Astrocyte of the spinal cord (primary cell): Measurements from ENCODE around the gene NUP50.

Experiments used
- DNase-seq: peaks from one replicate; pipeline ENCODE4 v3.0.0; 2011; ENCODE audit warnings: low read depth, low spot score
- H3K4me3 ChIP-seq: 2 replicates; pipeline ENCODE4 v1.5.1; 2011; ENCODE audit warnings: low read depth, mild to moderate bottlenecking, low read length, moderate library complexity
- in situ Hi-C: cut with HindIII; loops from 2 replicates; pipeline ENCODE4 v1.10.0; 2017; ENCODE audit warnings: low sequenced_read_pairs
- TF ChIP-seq, protein P1 (sequence below): IDR thresholded peaks from 2 replicates; pipeline ENCODE4 v1.5.1; 2012; ENCODE audit warnings: low read depth, mild to moderate bottlenecking, low read length, inconsistent platforms

NUP50 gene

DNA sequence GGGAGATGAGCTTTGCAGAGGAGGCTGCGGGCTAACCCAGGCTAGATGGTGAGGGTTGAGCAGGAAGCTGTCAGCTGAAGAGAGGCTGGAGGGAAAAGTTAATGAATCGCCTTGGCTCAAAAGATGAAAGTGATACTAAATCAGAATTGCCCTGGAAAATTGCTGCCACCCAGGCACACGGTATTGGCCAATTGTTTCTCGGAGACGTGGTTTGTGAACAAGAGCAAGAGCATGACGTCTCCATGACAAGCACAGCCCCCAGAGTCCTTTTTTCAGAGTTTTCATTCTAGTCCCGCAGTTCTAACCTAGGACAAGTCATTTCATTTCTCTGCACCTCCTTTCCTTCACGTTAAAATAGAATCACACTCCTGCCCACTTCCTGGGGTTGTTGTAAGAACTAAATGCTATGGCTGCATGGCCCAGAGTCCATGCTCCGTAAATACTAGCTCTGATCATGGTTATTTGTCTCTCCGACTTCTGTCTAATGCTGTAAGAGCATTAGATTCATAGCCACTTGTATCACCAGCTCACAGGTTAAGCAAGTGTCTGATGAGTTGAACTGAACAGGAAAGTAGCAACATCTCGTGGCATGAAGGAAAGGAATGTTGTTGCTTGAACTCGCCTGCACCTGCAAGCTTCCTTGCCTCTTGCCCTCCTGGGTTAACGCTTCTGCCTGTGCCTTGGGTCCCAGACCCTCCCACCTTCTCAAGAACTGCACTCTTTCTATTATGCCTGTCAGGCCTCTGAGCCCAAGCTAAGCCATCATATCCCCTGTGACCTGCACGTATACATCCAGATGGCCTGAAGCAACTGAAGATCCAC lies 33.8 kb upstream of the NUP50 start:
- in situ Hi-C loops = no loop called here
- H3K4me3 ChIP-seq = no peak overlapping the region
- DNase-seq = no peak
- TF ChIP-seq, protein P1, sequence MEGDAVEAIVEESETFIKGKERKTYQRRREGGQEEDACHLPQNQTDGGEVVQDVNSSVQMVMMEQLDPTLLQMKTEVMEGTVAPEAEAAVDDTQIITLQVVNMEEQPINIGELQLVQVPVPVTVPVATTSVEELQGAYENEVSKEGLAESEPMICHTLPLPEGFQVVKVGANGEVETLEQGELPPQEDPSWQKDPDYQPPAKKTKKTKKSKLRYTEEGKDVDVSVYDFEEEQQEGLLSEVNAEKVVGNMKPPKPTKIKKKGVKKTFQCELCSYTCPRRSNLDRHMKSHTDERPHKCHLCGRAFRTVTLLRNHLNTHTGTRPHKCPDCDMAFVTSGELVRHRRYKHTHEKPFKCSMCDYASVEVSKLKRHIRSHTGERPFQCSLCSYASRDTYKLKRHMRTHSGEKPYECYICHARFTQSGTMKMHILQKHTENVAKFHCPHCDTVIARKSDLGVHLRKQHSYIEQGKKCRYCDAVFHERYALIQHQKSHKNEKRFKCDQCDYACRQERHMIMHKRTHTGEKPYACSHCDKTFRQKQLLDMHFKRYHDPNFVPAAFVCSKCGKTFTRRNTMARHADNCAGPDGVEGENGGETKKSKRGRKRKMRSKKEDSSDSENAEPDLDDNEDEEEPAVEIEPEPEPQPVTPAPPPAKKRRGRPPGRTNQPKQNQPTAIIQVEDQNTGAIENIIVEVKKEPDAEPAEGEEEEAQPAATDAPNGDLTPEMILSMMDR = no peak

DNA sequence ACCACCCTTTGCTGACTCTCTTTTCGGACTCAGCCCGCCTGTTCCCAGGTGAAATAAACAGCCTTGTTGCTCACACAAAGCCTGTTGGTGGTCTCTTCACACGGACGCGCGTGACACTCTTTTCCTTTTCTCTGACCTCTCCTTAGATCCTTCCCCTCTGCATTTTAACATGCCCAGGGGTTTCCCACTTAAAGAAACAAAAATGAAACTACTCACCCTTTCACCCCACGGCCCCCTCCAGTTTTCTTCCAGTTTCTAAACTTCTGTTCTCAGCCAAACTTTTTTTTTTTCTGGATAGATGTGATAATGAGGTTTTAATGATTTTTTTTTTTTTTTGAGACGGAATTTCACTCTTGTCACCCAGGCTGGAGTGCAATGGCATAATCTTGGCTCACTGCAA lies 32.8 kb upstream of the NUP50 start:
- no peak overlapping the region for H3K4me3 ChIP-seq
- in situ Hi-C loops = no loop called here
- no peak for DNase-seq
- TF ChIP-seq, protein P1 = no peak

DNA sequence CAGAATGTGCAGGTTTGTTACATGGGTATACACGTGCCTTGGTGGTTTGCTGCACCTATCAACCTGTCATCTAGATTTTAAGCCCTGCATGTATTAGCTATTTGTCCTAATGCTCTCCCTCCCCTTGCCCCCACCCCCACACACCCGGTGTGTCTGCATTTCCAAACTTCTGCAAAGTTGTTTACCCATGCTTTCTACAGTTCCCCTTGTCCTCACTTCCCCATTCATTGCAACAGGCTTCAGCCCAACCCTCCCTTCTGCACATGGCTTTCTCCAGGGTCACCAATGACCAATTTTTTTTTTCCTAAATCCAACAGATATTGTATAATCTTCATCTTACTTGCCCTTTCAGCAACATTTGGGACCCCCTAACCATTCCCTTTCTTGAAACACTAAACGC lies 32.0 kb upstream of the NUP50 start:
- in situ Hi-C loops = no loop called here
- H3K4me3 ChIP-seq = no peak overlapping the region
- TF ChIP-seq, protein P1 = no peak
- no peak for DNase-seq

DNA sequence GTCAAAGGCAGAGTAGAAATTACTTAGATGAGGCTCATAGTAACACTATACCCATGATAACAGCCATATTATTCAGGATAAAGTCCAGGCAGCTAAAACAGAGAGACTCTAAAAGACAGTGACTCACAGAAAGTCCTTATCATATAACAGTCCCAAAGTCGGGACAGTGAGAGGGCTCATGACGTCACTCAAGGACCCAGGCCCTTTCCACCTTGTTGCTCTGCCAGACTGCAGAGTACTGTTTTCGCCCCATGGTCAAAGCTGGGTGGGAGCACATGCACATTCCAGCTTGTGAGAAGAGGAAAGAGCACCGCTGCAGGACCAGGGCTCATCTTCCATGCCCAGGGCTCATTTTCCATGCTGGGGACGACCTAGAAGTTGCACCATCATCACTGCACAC lies 29.4 kb upstream of the NUP50 start:
- no peak overlapping the region for H3K4me3 ChIP-seq
- no peak for DNase-seq
- TF ChIP-seq, protein P1 = no peak
- in situ Hi-C loops = no loop called here

DNA sequence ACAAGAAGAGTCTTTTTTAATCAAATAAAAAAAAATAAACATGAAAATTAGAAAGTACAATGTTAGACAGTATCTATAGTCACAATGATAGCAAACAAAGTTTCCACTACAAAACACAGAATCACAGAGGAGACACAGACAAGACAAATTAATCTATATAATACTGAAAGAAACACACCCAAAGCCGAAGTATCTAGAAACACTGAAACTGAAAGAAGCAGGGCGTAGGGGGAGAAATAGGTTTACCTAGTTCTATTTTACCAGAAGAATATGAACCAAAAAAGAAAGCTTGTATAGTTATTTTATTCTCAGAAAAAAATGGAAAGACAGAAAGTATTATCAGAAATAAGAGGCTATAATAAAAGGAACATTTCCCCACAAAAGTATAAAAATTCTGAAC lies 27.1 kb upstream of the NUP50 start:
- TF ChIP-seq, protein P1 = no peak
- no peak overlapping the region for H3K4me3 ChIP-seq
- in situ Hi-C loops = no loop called here
- no peak for DNase-seq

DNA sequence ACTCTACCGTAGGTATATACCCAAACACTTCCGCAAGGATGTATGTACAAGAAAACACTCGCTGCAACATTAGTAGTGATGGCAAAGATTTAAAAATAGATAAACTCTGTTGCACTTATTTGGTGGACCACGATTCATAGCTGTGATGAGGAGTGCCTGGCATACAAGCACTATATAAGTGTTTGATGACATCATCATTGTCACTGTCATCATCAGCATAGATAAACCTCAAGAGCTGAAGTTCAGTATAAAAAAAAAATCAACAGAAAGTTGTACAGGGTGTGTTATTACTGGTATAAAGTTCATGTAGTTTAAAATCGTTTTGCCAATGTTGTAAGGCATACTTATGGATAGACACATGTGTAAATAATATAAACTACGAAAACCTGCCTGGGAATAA lies 24.0 kb upstream of the NUP50 start:
- H3K4me3 ChIP-seq = no peak overlapping the region
- no peak for DNase-seq
- TF ChIP-seq, protein P1 = no peak
- in situ Hi-C loops = no loop called here
